IPS-18c (cell line): ENCODE measurements around the gene ZBTB39.
"Not testable (repeated sequence)": the region's sequence is repeated elsewhere in the genome, so short reads cannot be mapped to it uniquely, and the experiment has no call there.

Experiments used
- H3K4me3 ChIP-seq: 2 replicates; pipeline ENCODE4 v1.7.0; 2013; ENCODE audit warnings: low read depth, mild to moderate bottlenecking, low read length, moderate library complexity; ENCODE audit not compliant: insufficient read depth
- H3K9me3 ChIP-seq: one replicate; pipeline ENCODE4 v1.6.1; 2013; ENCODE audit warnings: mild to moderate bottlenecking, low read length, moderate library complexity; ENCODE audit not compliant: control insufficient read depth, insufficient read depth

The ZBTB39 gene

GRCh38 chr12:56974224-56974623 lies 32.1 kb downstream of the ZBTB39 start:
- not testable (repeated sequence) for H3K4me3 ChIP-seq, H3K9me3 ChIP-seq

- H3K4me3 ChIP-seq, H3K9me3 ChIP-seq: not testable (repeated sequence)
Observed at GRCh38 chr12:56968910-56969309, 37.4 kb downstream of the ZBTB39 start.

GRCh38 chr12:56965997-56966642 lies 40.2 kb downstream of the ZBTB39 start:
- H3K9me3 ChIP-seq, H3K4me3 ChIP-seq: not testable (repeated sequence)

GRCh38 chr12:56965124-56965523 lies 41.2 kb downstream of the ZBTB39 start:
- H3K9me3 ChIP-seq, H3K4me3 ChIP-seq: not testable (repeated sequence)

GRCh38 chr12:56963557-56963956 lies 42.8 kb downstream of the ZBTB39 start:
- H3K9me3 ChIP-seq = not testable (repeated sequence)

GRCh38 chr12:56962247-56962646 lies 44.1 kb downstream of the ZBTB39 start:
- not testable (repeated sequence) for H3K9me3 ChIP-seq, H3K4me3 ChIP-seq

More at GRCh38 chr12:56963557-56963956, 42.8 kb downstream of the ZBTB39 start:
- not testable (repeated sequence) for H3K4me3 ChIP-seq

- Histone ChIP-seq H3K4me3 (no peak overlapping the region), H3K9me3 (no peaks in the 10 kb centered on the region)
Observed at GRCh38 chr12:56958422-56958821, 47.9 kb downstream of the ZBTB39 start.

- Histone ChIP-seq H3K9me3 (no peaks in the 10 kb centered on the region), H3K4me3 (no peak within 1 kb of the TSS)
Observed at GRCh38 chr12:56957229-56958052, 48.9 kb downstream of the ZBTB39 start, which contains the start of gene RDH16. TSS of gene RDH16 (minus strand) at chr12:56957608. CDS start at chr12:56957462, 146 bp downstream.

- Histone ChIP-seq H3K4me3 (no peak overlapping the region), H3K9me3 (no peaks in the 10 kb centered on the region)
Observed at GRCh38 chr12:56955631-56956256, 50.6 kb downstream of the ZBTB39 start.

- H3K9me3 ChIP-seq = no peaks in the 10 kb centered on the region
- H3K4me3 ChIP-seq = no peak overlapping the region
Observed at GRCh38 chr12:56954958-56955355, 51.4 kb downstream of the ZBTB39 start.

GRCh38 chr12:56954057-56954957 lies 52.0 kb downstream of the ZBTB39 start:
- Histone ChIP-seq H3K4me3 (no peak overlapping the region), H3K9me3 (no peaks in the 10 kb centered on the region)

- Histone ChIP-seq H3K9me3 (no peaks in the 10 kb centered on the region), H3K4me3 (no peak overlapping the region)
Observed at GRCh38 chr12:56953314-56953713, 53.0 kb downstream of the ZBTB39 start.

- Histone ChIP-seq H3K9me3 (no peaks in the 10 kb centered on the region), H3K4me3 (no peak overlapping the region)
Observed at GRCh38 chr12:56951582-56952339, 54.6 kb downstream of the ZBTB39 start.

GRCh38 chr12:56948881-56949280 lies 57.5 kb downstream of the ZBTB39 start:
- H3K4me3 ChIP-seq = no peak overlapping the region
- H3K9me3 ChIP-seq = no peaks in the 10 kb centered on the region
